ENCODE measurements around the gene MAN2C1.
A peak's percentile ranks its signal among the peaks of the same experiment; 100 is the strongest.

Gene MAN2C1

DNA sequence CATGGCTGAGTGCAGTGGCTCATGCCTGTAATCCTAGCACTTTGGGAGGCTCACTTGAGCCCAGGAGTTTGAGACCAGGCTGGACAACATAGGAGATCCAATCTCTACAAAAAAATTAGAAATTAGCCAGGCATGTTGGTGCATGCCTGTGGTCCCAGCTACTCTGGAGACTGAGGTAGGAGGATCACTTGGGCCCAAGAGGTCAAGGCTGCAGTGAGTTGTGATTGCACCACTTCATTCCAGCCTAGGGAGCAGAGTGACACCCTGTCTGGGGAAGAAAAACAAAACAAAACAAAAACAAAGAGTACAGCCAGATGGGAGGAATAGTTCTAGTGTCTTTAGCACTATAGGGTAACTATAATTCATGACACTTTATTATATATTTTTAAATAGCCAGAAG, 58.7 kb downstream of the MAN2C1 start:
- no peak for DNase-seq (ENCODE audit: low spot score)

DNA sequence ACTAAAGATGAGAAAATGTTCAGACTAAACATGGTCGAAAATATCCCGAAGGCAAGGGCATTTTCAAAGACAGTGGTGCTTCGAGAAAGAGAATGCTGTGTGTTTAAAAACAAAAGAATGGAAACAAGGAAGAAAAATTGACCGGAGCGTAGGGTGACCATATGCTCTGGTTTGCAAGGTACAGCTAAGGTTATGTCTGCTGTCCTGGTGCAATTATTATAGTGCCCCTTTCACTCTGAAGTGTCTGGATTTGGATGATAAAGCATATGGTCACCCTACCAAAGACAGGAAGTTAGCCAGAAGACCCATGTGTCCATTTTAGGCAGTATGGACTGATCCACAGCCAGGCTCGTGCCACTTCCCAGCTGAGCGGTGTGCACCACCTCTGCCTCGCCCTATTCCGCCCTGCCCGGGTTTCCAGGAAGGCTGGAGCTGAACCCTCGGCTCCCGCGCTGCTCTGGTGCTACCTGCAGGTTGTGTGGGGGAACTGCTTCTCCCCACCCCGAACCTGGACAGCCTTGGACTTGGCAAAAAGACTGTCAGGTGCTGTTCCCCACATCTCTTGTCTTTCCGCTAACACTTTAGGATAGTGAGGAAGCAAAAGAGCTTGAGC, 60.5 kb downstream of the MAN2C1 start:
- peak; percentile 29 for DNase-seq (ENCODE audit: low spot score)

DNA sequence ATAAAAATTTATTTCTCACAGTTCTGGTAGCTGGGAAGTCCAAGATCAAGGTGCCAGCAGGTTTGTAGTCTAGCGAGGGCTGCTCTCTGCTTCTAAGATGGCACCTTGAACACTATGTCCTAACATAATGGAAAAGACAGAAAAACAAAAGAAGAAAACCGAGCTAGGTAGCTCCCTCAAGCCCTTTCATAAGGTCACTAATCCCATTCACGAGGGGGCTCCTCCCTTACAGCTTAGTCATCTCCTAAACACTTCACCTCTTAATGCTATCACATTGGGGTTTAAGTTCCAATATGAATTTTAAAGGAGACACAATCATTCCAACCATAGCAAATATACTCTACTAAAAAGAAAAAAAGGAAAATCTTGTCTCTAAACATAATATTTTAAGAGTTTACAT, 62.2 kb downstream of the MAN2C1 start:
- DNase-seq (ENCODE audit: low spot score): no peak

Data from kidney capillary endothelial cell (primary cell).